Liver (tissue), 9 donors: Measurements from ENCODE around the gene S100PBP. TPM values are rescaled to one million over a fixed set of nuclear protein-coding genes. Genes with fewer than 3 reads are reported as not detected.

Experiments used
- DNase-seq: peaks from one replicate; pipeline ENCODE4 v3.0.0-alpha.2; 2017; ENCODE audit warnings: low spot score
- H3K27ac ChIP-seq, 2 donors: one replicate each; pipeline ENCODE4 v1.7.0; 2013; ENCODE audit warnings: inconsistent platforms in 2 of 2, low read length in 2 of 2, control low read depth in 1 of 2, low read depth in 1 of 2, mild to moderate bottlenecking in 1 of 2
- H3K27me3 ChIP-seq, 4 donors: one replicate each; pipeline versions ENCODE4 v1.6.1 to v1.7.0; 2013; ENCODE audit warnings: low read length in 3 of 4, inconsistent platforms in 1 of 4, mild to moderate bottlenecking in 1 of 4, moderate library complexity in 1 of 4; ENCODE audit not compliant: control insufficient read depth in 4 of 4, insufficient read depth in 4 of 4
- H3K36me3 ChIP-seq, 4 donors: one replicate each; pipeline versions ENCODE4 v1.6.1 to v1.7.0; 2013; ENCODE audit warnings: low read length in 3 of 4, mild to moderate bottlenecking in 3 of 4, low read depth in 1 of 4, moderate library complexity in 1 of 4; ENCODE audit not compliant: control insufficient read depth in 4 of 4, insufficient read depth in 3 of 4
- H3K4me1 ChIP-seq, 4 donors: one replicate each; pipeline versions ENCODE4 v1.6.1 to v1.7.0; 2013; ENCODE audit warnings: low read length in 3 of 4, mild to moderate bottlenecking in 3 of 4, moderate library complexity in 1 of 4; ENCODE audit not compliant: control insufficient read depth in 4 of 4, insufficient read depth in 4 of 4
- H3K4me3 ChIP-seq, 3 donors: one replicate each; pipeline versions ENCODE4 v1.6.1 to v1.7.0; 2013; ENCODE audit warnings: low read length in 3 of 3, control low read depth in 1 of 3, low read depth in 1 of 3, mild to moderate bottlenecking in 1 of 3
- H3K9ac ChIP-seq, 2 donors: one replicate each; pipeline ENCODE4 v1.7.0; 2013; ENCODE audit warnings: low read length in 2 of 2, mild to moderate bottlenecking in 2 of 2, moderate library complexity in 2 of 2, control low read depth in 1 of 2, low read depth in 1 of 2
- H3K9me3 ChIP-seq, 4 donors: one replicate each; pipeline versions ENCODE4 v1.6.1 to v1.7.0; 2013; ENCODE audit warnings: low read length in 3 of 4; ENCODE audit not compliant: control insufficient read depth in 4 of 4
- ATF3 ChIP-seq: IDR thresholded peaks from 2 replicates; pipeline ENCODE4 v1.6.1; 2016; ENCODE audit warnings: antibody characterized with exemption
- EGR1 ChIP-seq, 2 donors: IDR thresholded peaks; 2 replicates each; pipeline ENCODE4 v1.6.1; 2016 to 2018; ENCODE audit warnings: antibody characterized with exemption in 2 of 2, low read depth in 2 of 2
- FOXA1 ChIP-seq: IDR thresholded peaks from 2 replicates; pipeline ENCODE4 v1.6.1; 2016; ENCODE audit warnings: antibody characterized with exemption
- FOXA2 ChIP-seq: IDR thresholded peaks from 2 replicates; pipeline ENCODE4 v1.6.1; 2016; ENCODE audit warnings: antibody characterized with exemption
- GABPA ChIP-seq, 2 donors: IDR thresholded peaks in 1 of 2; conservative IDR thresholded peaks in 1 of 2; 2 replicates each; pipeline ENCODE4 v1.6.1; 2016; ENCODE audit warnings: antibody characterized with exemption in 2 of 2, mild to moderate bottlenecking in 1 of 2, moderate library complexity in 1 of 2
- HNF4A ChIP-seq, 2 donors: conservative IDR thresholded peaks; 2 replicates each; pipeline ENCODE4 v1.6.1; 2016; ENCODE audit warnings: antibody characterized with exemption in 2 of 2, mild to moderate bottlenecking in 2 of 2
- HNF4G ChIP-seq: IDR thresholded peaks from 2 replicates; pipeline ENCODE4 v1.6.1; 2016; ENCODE audit warnings: antibody characterized with exemption
- JUND ChIP-seq, 2 donors: IDR thresholded peaks; 2 replicates each; pipeline ENCODE4 v1.6.1; 2016; ENCODE audit warnings: antibody characterized with exemption in 2 of 2
- MAX ChIP-seq: IDR thresholded peaks from 2 replicates; pipeline ENCODE4 v1.6.1; 2016; ENCODE audit warnings: antibody characterized with exemption
- NR2F2 ChIP-seq: IDR thresholded peaks from 2 replicates; pipeline ENCODE4 v1.6.1; 2016; ENCODE audit warnings: antibody characterized with exemption
- RAD21 ChIP-seq, 2 donors: IDR thresholded peaks; 2 replicates each; pipeline ENCODE4 v1.6.1; 2016; ENCODE audit warnings: antibody characterized with exemption in 2 of 2, mild to moderate bottlenecking in 2 of 2
- REST ChIP-seq: IDR thresholded peaks from 2 replicates; pipeline ENCODE4 v1.6.1; 2016; ENCODE audit warnings: antibody characterized with exemption, mild to moderate bottlenecking
- RXRA ChIP-seq, 2 donors: IDR thresholded peaks; 2 replicates each; pipeline ENCODE4 v1.6.1; 2017 to 2018; ENCODE audit warnings: antibody characterized with exemption in 2 of 2, mild to moderate bottlenecking in 1 of 2
- SP1 ChIP-seq: IDR thresholded peaks from 2 replicates; pipeline ENCODE4 v1.6.1; 2018; ENCODE audit warnings: antibody characterized with exemption, mild to moderate bottlenecking
- TAF1 ChIP-seq: conservative IDR thresholded peaks from 2 replicates; pipeline ENCODE4 v1.6.1; 2016; ENCODE audit warnings: antibody characterized with exemption, mild to moderate bottlenecking
- YY1 ChIP-seq: IDR thresholded peaks from 2 replicates; pipeline ENCODE4 v1.6.1; 2016; ENCODE audit warnings: antibody characterized with exemption, mild to moderate bottlenecking
- WGBS: extraction: QIAGEN DNeasy Blood & Tissue Kit; methylation state at CpG from one replicate; pipeline ENCODE4 v1.1.7; 2013; 5-methylcytosine and 5-hydroxymethylcytosine counted together
- polyA plus RNA-seq, 2 donors: library from polyadenylated mRNA; stranded (reverse) in 1 of 2; unstranded in 1 of 2; fragments of 200-250 nt in 1 of 2; fragments of >200 nt in 1 of 2; fragmentation: Nextera tagmentation in 1 of 2; extraction: Ambion mirVana in 1 of 2; gene quantifications; one replicate each; pipeline versions ENCODE4 v1.2.1 to v1.2.3, GENCODE V29; 2013 to 2015
- total RNA-seq, 2 donors: library from RNA; depleted of rRNA; stranded (reverse); fragments of >200 nt; gene quantifications; one replicate each; pipeline ENCODE4 v1.2.3, GENCODE V29; 2014
- donor health status: healthy.
- donor health status: healthy.
- donor health status: healthy.
- donor health status: healthy.
- donor health status: healthy.

Gene S100PBP
- total and polyA plus RNA-seq, 4 donors = 1.9 to 24.8 (median 11.1) TPM

- peaks cover 6 to 42% (median 27%) of the 10 kb centered on the region in 4 donors for H3K36me3 ChIP-seq
- 97% methylated on average over 5 of the region's 5 CpGs for WGBS
- no peak for TF ChIP-seq TAF1
- TF ChIP-seq EGR1 (IDR thresholded peaks at IDR 0.05; ENCODE audit: low read depth in 2 of 2) = no peak
- TF ChIP-seq ATF3 = no peak
- no peak for TF ChIP-seq NR2F2
- no peak for TF ChIP-seq RXRA (IDR thresholded peaks at IDR 0.05)
- TF ChIP-seq HNF4A (conservative IDR thresholded peaks at IDR 0.05) = no peak
- TF ChIP-seq FOXA1 = no peak
- TF ChIP-seq HNF4G = no peak
- TF ChIP-seq GABPA (IDR thresholded peaks at IDR 0.05 in 1 of 2, conservative IDR thresholded peaks at IDR 0.05 in 1 of 2) = no peak
- no peak for TF ChIP-seq JUND (IDR thresholded peaks at IDR 0.05)
- no peak for TF ChIP-seq RAD21 (IDR thresholded peaks at IDR 0.05)
- TF ChIP-seq SP1 = no peak
- TF ChIP-seq YY1 = no peak
These were observed 7.1 kb upstream of the S100PBP start for GRCh38 chr1:32810358-32810757.

GRCh38 chr1:32811265-32811664 lies 6.2 kb upstream of the S100PBP start:
- no peak overlapping the region for H3K4me3 ChIP-seq
- H3K27ac ChIP-seq = no peak overlapping the region
- H3K9ac ChIP-seq = no peak overlapping the region
- DNase-seq = no peak
- WGBS = 94% methylated on average over 9 of the region's 9 CpGs
- H3K36me3 ChIP-seq = peaks cover 6 to 35% (median 22%) of the 10 kb centered on the region in 4 donors
- no peaks in the 10 kb centered on the region for H3K9me3 ChIP-seq
- TF ChIP-seq REST (no peak), MAX (no peak), YY1 (no peak), GABPA (IDR thresholded peaks at IDR 0.05 in 1 of 2, conservative IDR thresholded peaks at IDR 0.05 in 1 of 2) (no peak), HNF4A (conservative IDR thresholded peaks at IDR 0.05) (no peak), NR2F2 (no peak), JUND (IDR thresholded peaks at IDR 0.05) (no peak), FOXA2 (no peak), SP1 (no peak), HNF4G (no peak), ATF3 (no peak), FOXA1 (no peak), RAD21 (IDR thresholded peaks at IDR 0.05) (no peak)
- H3K27me3 ChIP-seq = no peaks in the 10 kb centered on the region
- H3K4me1 ChIP-seq = peaks cover 0 to 15% (median 9%) of the 10 kb centered on the region in 4 donors

More at GRCh38 chr1:32810358-32810757, 7.1 kb upstream of the S100PBP start:
- no peak overlapping the region for H3K9ac ChIP-seq
- H3K4me1 ChIP-seq = peaks cover 0 to 10% (median 6%) of the 10 kb centered on the region in 4 donors
- H3K9me3 ChIP-seq = no peaks in the 10 kb centered on the region
- H3K4me3 ChIP-seq = no peak overlapping the region
- no peaks in the 10 kb centered on the region for H3K27me3 ChIP-seq
- no peak for DNase-seq
- H3K27ac ChIP-seq = no peak overlapping the region
